NCI-H1417 treated with DMSO at 0.1 percent for 48 hours (cell line): Measurements from ENCODE around the gene KCNMB3.
"Not testable (repeated sequence)": the region's sequence is repeated elsewhere in the genome, so short reads cannot be mapped to it uniquely, and the experiment has no call there.

ENCODE experiments used
- DNase-seq: peaks from one replicate; lab custom pipeline; 2025; lab: John Stamatoyannopoulos, UW

Gene KCNMB3

GRCh38 chr3:179264449-179264848 is 13.5 kb upstream of the KCNMB3 start:
- no peak for DNase-seq

GRCh38 chr3:179263134-179263533 is 12.2 kb upstream of the KCNMB3 start:
- no peak for DNase-seq

DNA sequence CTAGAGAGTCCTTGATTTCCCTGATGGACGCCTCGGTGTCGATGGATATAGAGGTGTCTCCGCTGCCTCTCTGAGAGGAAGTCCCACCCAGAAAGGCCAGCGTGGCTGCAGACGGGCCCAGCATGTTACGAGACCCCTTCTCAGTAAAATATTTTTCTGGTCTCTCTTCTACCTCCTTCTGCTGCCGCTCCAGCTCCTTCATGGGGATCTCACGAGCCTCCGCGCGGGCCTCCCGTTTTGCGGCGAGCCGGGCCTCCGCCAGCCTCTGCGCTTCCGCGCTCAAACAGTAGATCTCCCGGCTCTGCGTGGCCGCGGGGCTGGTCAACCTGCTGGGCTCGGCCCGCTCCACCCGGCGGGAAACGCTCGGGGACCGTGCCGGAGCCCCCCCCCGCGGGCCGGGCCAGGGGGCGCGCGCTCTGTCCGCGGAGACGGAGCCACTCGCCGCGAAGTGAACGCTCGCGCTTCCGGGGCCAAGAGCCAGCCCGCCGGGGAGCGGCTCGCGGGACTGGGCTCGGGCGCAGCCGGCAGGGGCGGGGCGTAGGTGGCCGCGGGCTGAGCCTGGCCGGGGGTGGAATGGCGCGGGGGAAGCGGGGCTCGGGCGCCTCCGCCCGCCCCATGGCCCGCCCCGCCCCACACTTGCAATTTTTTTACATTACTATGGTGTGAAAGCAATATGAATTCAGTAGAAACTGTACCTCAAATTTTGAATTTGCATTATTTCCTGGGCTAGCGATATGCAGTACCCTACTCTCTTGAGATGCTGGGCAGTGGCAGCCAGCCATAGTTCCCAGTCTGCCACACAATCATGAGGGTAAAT is 10.2 kb upstream of the KCNMB3 start:
- DNase-seq = no peak

GRCh38 chr3:179259959-179260756 is 9.2 kb upstream of the KCNMB3 start:
- DNase-seq = not testable (repeated sequence)

GRCh38 chr3:179258820-179259219 is 7.9 kb upstream of the KCNMB3 start:
- DNase-seq = no peak

GRCh38 chr3:179257742-179258141 is 6.8 kb upstream of the KCNMB3 start:
- DNase-seq = not testable (repeated sequence)

DNA sequence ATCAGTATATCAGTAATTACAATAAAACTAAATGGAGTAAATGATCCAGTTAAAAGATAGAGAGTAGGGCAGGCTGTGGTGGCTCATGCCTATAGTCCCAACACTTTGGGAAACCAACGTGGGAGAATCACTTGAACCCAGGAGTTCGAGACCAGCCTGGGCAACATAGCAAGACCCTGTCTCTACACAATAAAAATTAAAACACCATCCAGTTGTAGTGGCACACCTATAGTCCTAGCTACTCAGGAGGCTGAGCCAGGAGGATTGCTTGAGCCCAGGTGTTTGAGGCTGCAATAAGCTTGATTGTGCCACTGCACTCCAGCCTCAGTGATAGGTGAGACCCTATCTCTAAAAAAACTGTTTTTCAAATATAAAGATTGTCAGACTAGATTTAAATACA is 5.9 kb upstream of the KCNMB3 start:
- DNase-seq = no peak

- no peak for DNase-seq
These were observed 3.5 kb downstream of the KCNMB3 start for GRCh38 chr3:179247289-179248015.

- no peak for DNase-seq
These were observed 6.0 kb downstream of the KCNMB3 start for GRCh38 chr3:179244878-179245277.

DNA sequence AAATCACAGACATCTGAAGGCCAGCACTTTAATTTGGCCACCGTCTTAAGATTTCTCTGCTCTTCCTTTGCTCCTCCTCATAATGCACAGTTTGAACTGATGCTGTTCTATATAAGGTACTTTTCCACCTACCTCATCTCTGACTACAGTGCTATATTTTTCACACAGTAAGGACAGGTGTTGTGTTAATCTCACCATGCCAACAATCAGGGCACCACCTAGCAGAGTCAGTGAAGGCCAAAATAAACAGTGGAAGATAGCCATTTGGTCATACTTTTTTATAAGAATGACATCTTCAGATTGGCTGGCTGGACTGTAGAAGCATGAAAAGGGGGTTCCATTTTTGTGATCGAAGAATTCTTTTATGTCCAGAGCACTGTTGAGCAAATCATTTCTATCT is 8.1 kb downstream of the KCNMB3 start:
- not testable (repeated sequence) for DNase-seq

DNA sequence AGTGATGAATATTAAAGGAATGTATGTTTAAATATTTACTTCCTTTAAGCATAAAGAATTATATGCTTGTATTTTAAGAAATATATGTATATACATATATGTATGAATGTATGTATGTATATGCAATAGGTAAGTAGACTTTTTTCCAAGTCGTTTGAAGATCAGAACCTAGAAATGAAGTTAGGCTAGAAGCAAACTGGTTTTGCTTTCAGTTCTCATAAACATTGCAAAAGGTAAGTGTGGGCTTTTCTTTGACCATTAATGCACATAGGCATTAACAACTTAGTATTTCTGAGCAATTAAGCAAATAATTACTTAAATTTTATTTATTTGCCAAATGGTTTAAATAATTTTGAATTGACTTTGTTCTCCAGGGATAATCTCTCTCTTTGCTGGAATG is 10.6 kb downstream of the KCNMB3 start:
- not testable (repeated sequence) for DNase-seq

- no peak for DNase-seq
These were observed 14.1 kb downstream of the KCNMB3 start for GRCh38 chr3:179236669-179237301.

DNA sequence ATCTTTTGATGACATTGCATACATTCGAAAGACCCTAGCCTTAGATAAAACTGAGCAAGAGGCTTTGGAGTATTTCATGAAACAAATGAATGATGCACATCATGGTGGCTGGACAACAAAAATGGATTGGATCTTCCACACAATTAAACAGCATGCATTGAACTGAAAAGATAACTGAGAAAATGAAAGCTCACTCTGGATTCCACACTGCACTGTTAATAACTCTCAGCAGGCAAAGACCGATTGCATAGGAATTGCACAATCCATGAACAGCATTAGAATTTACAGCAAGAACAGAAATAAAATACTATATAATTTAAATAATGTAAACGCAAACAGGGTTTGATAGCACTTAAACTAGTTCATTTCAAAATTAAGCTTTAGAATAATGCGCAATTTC is 16.7 kb downstream of the KCNMB3 start:
- DNase-seq = no peak

DNA sequence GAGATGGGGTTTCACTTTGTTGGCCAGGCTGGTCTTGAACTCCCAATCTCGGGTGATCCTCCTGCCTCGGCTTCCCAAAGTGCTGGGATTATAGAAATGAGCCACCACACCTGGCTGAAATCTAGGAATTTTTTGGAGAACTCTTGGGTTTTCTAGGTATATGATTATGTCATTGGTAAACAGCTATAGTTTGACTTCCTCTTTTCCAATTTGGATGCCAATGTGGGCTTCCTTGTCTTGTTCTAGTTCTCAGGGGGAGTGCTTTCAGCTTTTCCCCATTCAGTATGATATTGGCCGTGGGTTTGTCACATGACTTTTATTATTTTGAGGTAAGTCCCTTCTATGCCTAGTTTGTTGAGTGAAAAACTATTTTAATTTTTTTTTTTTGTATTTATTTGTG is 17.9 kb downstream of the KCNMB3 start:
- DNase-seq = no peak

GRCh38 chr3:179229177-179229576 is 21.7 kb downstream of the KCNMB3 start:
- DNase-seq = no peak

DNA sequence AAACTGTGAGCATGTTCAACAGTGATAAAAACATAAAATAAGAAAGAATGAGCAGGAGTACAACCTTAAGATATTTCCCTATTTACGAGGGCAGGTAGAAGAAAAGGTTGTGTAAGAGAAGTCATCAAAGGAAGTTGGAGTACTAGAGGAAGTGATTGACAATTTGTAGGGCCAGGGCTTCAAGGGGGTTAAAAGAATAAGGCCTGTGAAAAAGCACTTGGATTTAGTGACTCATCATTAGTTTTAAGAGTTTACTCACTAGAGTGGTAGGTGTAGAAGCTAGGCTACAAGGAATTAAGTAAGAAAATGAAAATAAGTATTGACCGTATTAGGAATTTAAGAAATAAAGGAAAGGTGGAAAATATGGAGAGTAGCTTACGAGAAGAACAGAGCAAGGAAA is 23.6 kb downstream of the KCNMB3 start:
- no peak for DNase-seq

DNA sequence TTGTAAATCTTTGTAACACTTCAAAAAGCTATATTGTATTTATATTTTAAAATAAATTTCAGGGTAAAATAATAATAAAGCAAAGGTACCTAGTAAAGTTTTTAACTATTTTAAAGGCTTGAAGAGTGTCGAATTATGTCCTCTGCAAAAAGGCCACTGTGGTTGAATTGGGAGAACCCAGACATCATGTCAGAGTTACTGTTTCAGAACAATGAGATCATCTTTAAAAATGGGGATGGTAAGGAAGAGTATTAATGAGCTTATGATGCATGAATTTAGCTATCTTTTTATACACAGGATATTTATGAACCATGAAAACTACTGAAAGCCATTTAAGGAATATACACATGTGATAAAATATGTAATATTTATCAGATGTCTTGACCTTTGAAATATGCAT is 26.3 kb downstream of the KCNMB3 start:
- DNase-seq = no peak

DNA sequence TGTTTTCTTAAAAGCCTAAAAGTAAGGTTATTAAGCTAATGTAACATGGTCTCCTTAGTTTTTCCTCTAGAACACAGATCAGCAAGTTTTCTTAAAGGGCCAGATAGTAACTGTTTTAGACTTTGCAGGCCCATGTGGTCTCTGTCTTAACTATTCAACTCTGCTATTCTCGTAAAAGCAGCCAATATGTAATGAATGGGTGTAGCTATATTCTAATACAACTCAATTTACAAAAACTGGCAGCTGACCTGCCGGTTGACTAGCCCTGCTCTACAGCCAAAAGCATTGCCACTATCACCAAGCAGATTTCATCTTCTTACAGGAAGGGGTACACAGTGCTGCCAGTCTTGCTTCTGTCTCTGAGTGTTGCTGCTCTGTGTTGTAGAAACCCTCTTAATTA is 27.4 kb downstream of the KCNMB3 start:
- DNase-seq = no peak

GRCh38 chr3:179218213-179218612 is 32.7 kb downstream of the KCNMB3 start:
- DNase-seq = not testable (repeated sequence)

DNA sequence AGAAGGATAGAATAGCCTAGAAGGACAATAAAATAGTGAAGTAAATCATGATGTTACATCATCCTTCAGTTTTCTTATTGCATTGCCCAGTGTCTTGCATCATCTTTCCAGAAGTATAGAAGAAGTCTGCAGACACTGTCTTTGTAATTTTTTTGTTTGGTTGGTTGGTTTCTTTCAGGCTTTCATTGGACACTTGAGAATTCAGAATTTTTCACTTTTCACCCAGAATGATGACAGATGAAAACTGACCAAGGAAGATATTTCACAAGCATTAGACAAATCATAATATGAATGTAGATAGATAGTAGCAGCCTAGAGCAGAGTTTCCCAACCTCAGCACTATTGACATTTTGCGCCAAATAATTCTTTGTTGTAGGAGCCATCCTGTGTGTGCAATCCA is 35.4 kb downstream of the KCNMB3 start:
- DNase-seq = not testable (repeated sequence)

DNA sequence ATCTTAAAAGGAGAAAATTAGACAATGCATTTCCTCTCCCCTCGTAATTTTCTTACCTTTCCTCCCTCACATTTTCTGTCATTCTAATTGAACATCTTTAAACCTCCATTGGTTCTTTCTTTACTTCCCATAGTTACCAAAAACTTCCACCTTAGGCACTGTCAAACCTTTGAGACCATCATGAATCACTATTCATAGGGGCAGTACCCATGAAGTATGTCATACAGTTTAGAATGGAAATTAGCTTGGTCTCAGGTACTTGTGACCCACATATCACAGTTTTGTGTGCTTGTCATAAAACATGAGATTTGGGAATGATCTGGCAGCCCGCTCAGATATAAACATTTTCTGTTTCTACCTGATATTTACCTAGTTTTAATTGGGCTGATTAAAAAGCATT is 50.1 kb downstream of the KCNMB3 start:
- DNase-seq = no peak

DNA sequence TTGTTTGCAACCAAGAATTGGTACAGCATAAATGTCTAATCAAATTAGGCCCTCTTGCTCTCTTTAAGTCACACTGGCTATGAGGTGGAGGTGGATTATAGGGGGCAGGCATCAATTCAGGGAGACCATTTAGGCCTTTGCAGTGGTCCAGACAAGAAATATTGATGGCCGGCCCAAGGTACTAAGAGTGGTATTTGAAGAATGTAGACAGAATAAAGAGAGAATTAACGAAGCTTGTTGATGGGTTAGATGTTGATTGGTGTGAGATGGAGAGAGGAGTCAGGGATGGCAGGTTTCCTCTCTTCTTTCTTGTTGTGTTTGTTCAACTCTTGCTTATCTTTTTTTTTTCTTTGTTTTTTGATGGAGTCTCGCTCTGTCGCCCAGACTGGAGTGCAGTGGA is 54.2 kb downstream of the KCNMB3 start:
- no peak for DNase-seq
